GM23338 (cell line): ENCODE results near the gene CPLANE2. TPM values are rescaled to one million over a fixed set of nuclear protein-coding genes. Genes with fewer than 3 reads are reported as not detected.

Experiments
- ATAC-seq: fragments of 200-7000 bp; cut with Tn5 transposase; 3 replicates; pipeline ENCODE4 v1.9.1; 2020
- DNase-seq: peaks from one replicate; pipeline ENCODE4 v3.0.0-alpha.2; 2015; ENCODE audit warnings: low spot score
- H2AFZ ChIP-seq: fragments of 200-600 bp; sonication (generic); 2 replicates; pipeline ENCODE4 v1.8.0; 2016; ENCODE audit warnings: antibody characterized with exemption, mild to moderate bottlenecking, moderate library complexity
- H3F3A ChIP-seq: fragments of 200-600 bp; sonication (generic); replicated peaks from 2 replicates; pipeline ENCODE4 v1.8.0; 2017; ENCODE audit warnings: antibody characterized with exemption, mixed run types, low read depth
- H3K27ac ChIP-seq: fragments of 200-600 bp; sonication (generic); 2 replicates; pipeline ENCODE4 v1.6.1; 2016; ENCODE audit warnings: low read depth
- H3K27me3 ChIP-seq: fragments of 200-600 bp; sonication (generic); 2 replicates; pipeline ENCODE4 v1.8.0; 2016; ENCODE audit warnings: mild to moderate bottlenecking, mixed run types, moderate library complexity; ENCODE audit not compliant: insufficient read depth
- H3K36me3 ChIP-seq: fragments of 200-600 bp; sonication (generic); 2 replicates; pipeline ENCODE4 v1.8.0; 2016; ENCODE audit warnings: mild to moderate bottlenecking; ENCODE audit not compliant: insufficient read depth
- H3K4me1 ChIP-seq: fragments of 200-600 bp; sonication (generic); 2 replicates; pipeline ENCODE4 v1.8.0; 2016; ENCODE audit warnings: mild to moderate bottlenecking, moderate library complexity; ENCODE audit not compliant: insufficient read depth
- H3K4me2 ChIP-seq: fragments of 200-600 bp; sonication (generic); 2 replicates; pipeline ENCODE4 v1.7.1; 2017; ENCODE audit warnings: mixed run types
- H3K4me3 ChIP-seq: fragments of 200-600 bp; sonication (generic); 2 replicates; pipeline ENCODE4 v1.6.1; 2016; ENCODE audit warnings: mixed run types
- H3K79me2 ChIP-seq: fragments of 200-600 bp; sonication (generic); replicated peaks from 2 replicates; pipeline ENCODE4 v1.8.0; 2017; ENCODE audit warnings: mild to moderate bottlenecking; ENCODE audit not compliant: insufficient read depth
- H3K9me2 ChIP-seq: fragments of 200-600 bp; sonication (generic); 2 replicates; pipeline ENCODE4 v1.8.0; 2017; ENCODE audit not compliant: insufficient read depth
- H4K20me1 ChIP-seq: fragments of 200-600 bp; sonication (generic); replicated peaks from 2 replicates; pipeline ENCODE4 v1.8.0; 2017; ENCODE audit warnings: mild to moderate bottlenecking; ENCODE audit not compliant: insufficient read depth
- H3K27ac Mint-ChIP-seq: 2 replicates; pipeline ENCODE4 v1.8.0; 2020; ENCODE audit warnings: inconsistent platforms, mild to moderate bottlenecking, moderate library complexity, mixed read lengths
- H3K27me3 Mint-ChIP-seq: 3 replicates; pipeline ENCODE4 v1.8.0; 2022; ENCODE audit warnings: low read depth, mild to moderate bottlenecking, moderate library complexity, mixed read lengths, inconsistent platforms; ENCODE audit not compliant: insufficient read depth, poor library complexity
- H3K36me3 Mint-ChIP-seq: 3 replicates; pipeline ENCODE4 v1.8.0; 2021; ENCODE audit warnings: low read depth, mild to moderate bottlenecking, inconsistent platforms, moderate library complexity, mixed read lengths
- H3K4me1 Mint-ChIP-seq: 3 replicates; pipeline ENCODE4 v1.8.0; 2020; ENCODE audit warnings: mild to moderate bottlenecking, inconsistent platforms, mixed read lengths
- H3K4me3 Mint-ChIP-seq: 3 replicates; pipeline ENCODE4 v1.8.0; 2021; ENCODE audit warnings: moderate library complexity, mild to moderate bottlenecking, inconsistent platforms, mixed read lengths
- H3K9me3 Mint-ChIP-seq: 3 replicates; pipeline ENCODE4 v1.8.0; 2020; ENCODE audit warnings: moderate library complexity, mild to moderate bottlenecking, inconsistent platforms, mixed read lengths
- CREB1 ChIP-seq: fragments of 250-450 bp; sonication (Bioruptor Pico); IDR thresholded peaks from 2 replicates; pipeline ENCODE4 v1.5.0; 2020; ENCODE audit warnings: low read depth, mild to moderate bottlenecking, moderate library complexity
- CTCF ChIP-seq, 2 experiments: fragments of 200-600 bp in 1 of 2; sonication (generic) in 1 of 2; conservative IDR thresholded peaks; 2 replicates each; pipeline versions ENCODE4 v1.5.1 to v1.6.1; 2016 to 2017; ENCODE audit warnings: antibody characterized with exemption in 2 of 2, low read depth in 2 of 2, mild to moderate bottlenecking in 2 of 2, moderate library complexity in 1 of 2
- EZH2phosphoT487 ChIP-seq: fragments of 200-600 bp; sonication (generic); IDR thresholded peaks from one replicate; pipeline ENCODE4 v1.8.1; 2018; ENCODE audit warnings: antibody characterized with exemption; ENCODE audit not compliant: unreplicated experiment
- JUNB ChIP-seq: IDR thresholded peaks from one replicate; pipeline ENCODE4 v1.6.1; 2016; ENCODE audit warnings: antibody characterized with exemption; ENCODE audit not compliant: unreplicated experiment
- NANOG ChIP-seq: IDR thresholded peaks from 2 replicates; pipeline ENCODE4 v1.6.1; 2016; ENCODE audit warnings: antibody characterized with exemption, borderline replicate concordance
- POLR2AphosphoS5 ChIP-seq: IDR thresholded peaks from 2 replicates; pipeline ENCODE4 v1.6.1; 2016; ENCODE audit warnings: antibody characterized with exemption, low read depth
- REST ChIP-seq: IDR thresholded peaks from one replicate; pipeline ENCODE4 v1.6.1; 2018; ENCODE audit warnings: antibody characterized with exemption; ENCODE audit not compliant: unreplicated experiment
- STAT1 ChIP-seq: IDR thresholded peaks from one replicate; pipeline ENCODE4 v1.6.1; 2016; ENCODE audit warnings: antibody characterized with exemption; ENCODE audit not compliant: unreplicated experiment
- ZNF331 ChIP-seq: fragments of 250-450 bp; sonication (Bioruptor Pico); IDR thresholded peaks from 2 replicates; pipeline ENCODE4 v1.5.0; 2020; ENCODE audit warnings: low read depth, mild to moderate bottlenecking, moderate library complexity
- ZNF462 ChIP-seq: fragments of 250-450 bp; sonication (Bioruptor Pico); IDR thresholded peaks from 2 replicates; pipeline ENCODE4 v1.5.0; 2020; ENCODE audit warnings: mild to moderate bottlenecking, moderate library complexity
- polyA plus RNA-seq: library from polyadenylated mRNA; unstranded; fragments of >200 nt; fragmentation: Nextera tagmentation; extraction: Ambion mirVana; gene quantifications from 2 replicates; pipeline ENCODE4 v1.2.1, GENCODE V29; 2016
- total RNA-seq: library from RNA; depleted of rRNA; stranded (reverse); fragments of >200 nt; shearing (Covaris generic); gene quantifications from 2 replicates; pipeline ENCODE4 v1.2.3, GENCODE V29; 2014
- TF ChIP-seq, protein P1 (sequence below): IDR thresholded peaks from 2 replicates; pipeline ENCODE4 v1.6.1; 2016; ENCODE audit warnings: antibody characterized with exemption

Gene CPLANE2
- total and polyA plus RNA-seq, 2 experiments from 2014 or later: 0.44 to 1.8 TPM

DNA sequence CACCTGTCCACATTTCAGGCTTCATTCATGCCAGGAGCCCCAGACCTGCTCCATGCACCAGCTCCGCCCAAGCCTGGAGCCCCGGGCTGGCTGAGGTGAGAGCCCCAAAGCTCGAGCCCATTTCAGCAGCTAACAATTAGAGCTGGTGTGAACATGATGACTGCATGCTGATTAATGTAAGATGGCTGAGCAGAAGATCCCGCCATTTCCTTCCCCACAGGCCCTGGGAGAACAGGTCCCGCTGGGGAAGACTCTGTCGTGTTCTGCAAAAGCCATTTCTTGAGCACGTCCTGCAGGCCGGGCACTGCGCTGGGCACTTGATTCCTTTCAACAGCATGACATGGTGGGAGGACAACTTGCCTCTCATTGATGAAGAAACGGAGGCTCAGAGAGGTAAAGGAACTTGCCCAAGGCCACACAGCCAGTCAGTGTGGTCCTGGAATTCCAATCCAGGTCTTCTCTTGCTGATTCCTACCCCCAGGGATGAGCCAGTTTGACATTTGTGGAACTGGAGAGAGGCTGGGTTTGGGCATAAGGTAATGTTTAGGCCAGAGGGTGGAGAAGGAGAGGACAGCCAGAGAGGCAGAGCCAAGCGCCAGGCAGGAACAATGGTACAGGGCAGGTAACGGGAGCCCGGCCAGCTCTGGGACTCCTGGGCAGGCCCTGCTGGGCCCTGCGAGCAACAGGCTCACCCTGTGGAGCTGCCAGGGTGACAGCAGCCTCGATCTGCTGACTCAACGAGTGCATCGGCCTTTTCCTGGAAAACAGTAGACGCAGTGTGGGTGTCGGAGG lies 53.0 kb downstream of the CPLANE2 start:
- DNase-seq (no peak), ATAC-seq (no peak)
- no peaks in the 10 kb centered on the region for H3K9me3 Mint-ChIP-seq
- no peaks in the 10 kb centered on the region for H4K20me1 ChIP-seq
- TF ChIP-seq EZH2phosphoT487 (no peak), JUNB (no peak), CREB1 (CRISPR knock-in tag) (no peak), STAT1 (no peak), ZNF462 (CRISPR knock-in tag) (no peak), NANOG (no peak), CTCF (conservative IDR thresholded peaks at IDR 0.05; ENCODE audit: low read depth in 2 of 2) (no peak), ZNF331 (CRISPR knock-in tag) (no peak), REST (no peak), POLR2AphosphoS5 (no peak)
- TF ChIP-seq, protein P1, sequence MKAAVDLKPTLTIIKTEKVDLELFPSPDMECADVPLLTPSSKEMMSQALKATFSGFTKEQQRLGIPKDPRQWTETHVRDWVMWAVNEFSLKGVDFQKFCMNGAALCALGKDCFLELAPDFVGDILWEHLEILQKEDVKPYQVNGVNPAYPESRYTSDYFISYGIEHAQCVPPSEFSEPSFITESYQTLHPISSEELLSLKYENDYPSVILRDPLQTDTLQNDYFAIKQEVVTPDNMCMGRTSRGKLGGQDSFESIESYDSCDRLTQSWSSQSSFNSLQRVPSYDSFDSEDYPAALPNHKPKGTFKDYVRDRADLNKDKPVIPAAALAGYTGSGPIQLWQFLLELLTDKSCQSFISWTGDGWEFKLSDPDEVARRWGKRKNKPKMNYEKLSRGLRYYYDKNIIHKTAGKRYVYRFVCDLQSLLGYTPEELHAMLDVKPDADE: no peak
- peaks cover 13% of the 10 kb centered on the region for H3K27me3 Mint-ChIP-seq
- H3K27ac Mint-ChIP-seq: no peak overlapping the region
- H3K36me3 Mint-ChIP-seq: no peaks in the 10 kb centered on the region
- no peaks in the 10 kb centered on the region for H3K79me2 ChIP-seq
- H3K27ac ChIP-seq: no peak overlapping the region
- H3K4me2 ChIP-seq: no peak overlapping the region
- peaks cover 13% of the 10 kb centered on the region for H3K4me1 Mint-ChIP-seq
- H3K27me3 ChIP-seq: no peaks in the 10 kb centered on the region
- no peaks in the 10 kb centered on the region for H3K9me2 ChIP-seq
- H3K4me3 Mint-ChIP-seq: no peak overlapping the region; the same call in 2 of the 3 replicates
- H3F3A ChIP-seq: peaks cover 4% of the 10 kb centered on the region; the same call in 1 of the 2 replicates
- no peaks in the 10 kb centered on the region for H3K36me3 ChIP-seq
- no peak overlapping the region for H2AFZ ChIP-seq
- H3K4me1 ChIP-seq: peaks cover 9% of the 10 kb centered on the region; the same call in 1 of the 2 replicates
- H3K4me3 ChIP-seq: no peak overlapping the region
